Stomach (tissue), 9 donors: ENCODE data around the gene EEF1E1. TPM values are rescaled to one million over a fixed set of nuclear protein-coding genes. Genes with fewer than 3 reads are reported as not detected.

Experiments used
- DNase-seq, 2 donors: peaks; one replicate each; pipeline versions ENCODE4 v3.0.0 to v3.0.0-alpha.2; 2013 to 2019
- H3K27ac ChIP-seq, 5 donors: fragments of 200-600 bp in 4 of 5; sonication (generic) in 4 of 5; one replicate each; pipeline ENCODE4 v1.5.1; 2013 to 2019; ENCODE audit warnings: mild to moderate bottlenecking in 1 of 5, moderate library complexity in 1 of 5
- H3K27me3 ChIP-seq, 3 donors: fragments of 200-600 bp; sonication (generic); one replicate each; pipeline ENCODE4 v1.5.1; 2017 to 2019; ENCODE audit warnings: mixed run types in 1 of 3
- H3K36me3 ChIP-seq, 4 donors: fragments of 200-600 bp; sonication (generic); 1 replicate in 3 of 4; 2 replicates in 1 of 4; pipeline ENCODE4 v1.5.1; 2016 to 2019
- H3K4me1 ChIP-seq, 4 donors: fragments of 200-600 bp; sonication (generic); one replicate each; pipeline ENCODE4 v1.5.1; 2016 to 2019
- H3K4me3 ChIP-seq, 4 donors: fragments of 200-600 bp; sonication (generic) in 3 of 4; one replicate each; pipeline ENCODE4 v1.5.1; 2016 to 2019; ENCODE audit warnings: mild to moderate bottlenecking in 1 of 4
- H3K9me3 ChIP-seq, 4 donors: fragments of 200-600 bp; sonication (generic); one replicate each; pipeline ENCODE4 v1.5.1; 2016 to 2019
- CTCF ChIP-seq, 7 experiments: fragments of 450-650 bp in 4 of 7; fragments of 200-600 bp in 3 of 7; sonication (generic) in 3 of 7; IDR thresholded peaks; one replicate each; pipeline ENCODE4 v1.5.1; 2016 to 2019; ENCODE audit warnings: antibody characterized with exemption in 7 of 7, control low read depth in 2 of 7, mild to moderate bottlenecking in 1 of 7
- EP300 ChIP-seq: sonication (generic); formaldehyde crosslinking; IDR thresholded peaks from one replicate; pipeline ENCODE4 v1.6.1; 2017; ENCODE audit warnings: antibody characterized with exemption
- POLR2A ChIP-seq, 4 donors: fragments of 450-650 bp; IDR thresholded peaks; one replicate each; pipeline ENCODE4 v1.6.1; 2016; ENCODE audit warnings: antibody characterized with exemption in 4 of 4, control low read depth in 2 of 4, mild to moderate bottlenecking in 1 of 4, moderate library complexity in 1 of 4
- POLR2AphosphoS5 ChIP-seq, 3 donors: sonication (generic); formaldehyde crosslinking; IDR thresholded peaks; one replicate each; pipeline ENCODE4 v1.6.1; 2016; ENCODE audit warnings: antibody characterized with exemption in 3 of 3
- WGBS, 5 donors: extraction: QIAGEN DNeasy Blood & Tissue Kit in 3 of 5; methylation state at CpG; one replicate each; pipeline versions ENCODE4 v1.1.5 to v1.1.7; 2013 to 2018; 5-methylcytosine and 5-hydroxymethylcytosine counted together
- intact Hi-C: fragments of 100-400 bp; cut with DNase I; formaldehyde crosslinking; loops from one replicate; pipeline ENCODE4 v1.15.1; 2023; ENCODE audit warnings: low total_unique reads
- polyA plus RNA-seq, 3 donors: library from polyadenylated mRNA; stranded (reverse); fragments of 200-250 nt; gene quantifications; one replicate each; pipeline ENCODE4 v1.2.3, GENCODE V29; 2013
- total RNA-seq, 5 donors: library from RNA; depleted of rRNA; stranded (reverse); fragments of >200 nt; gene quantifications; one replicate each; pipeline versions ENCODE4 v1.1.0 to v1.2.3, GENCODE V29; 2014 to 2016
- donor health status: healthy with polysubstance abuse.
- donor health status: Bipolar disorder and iron deficiency.
- donor health status: healthy.

Gene EEF1E1
- total and polyA plus RNA-seq, 8 donors: 0.87 to 51.3 (median 28.4) TPM

- Histone ChIP-seq H3K27ac (no peak overlapping the region), H3K27me3 (no peaks in the 10 kb centered on the region), H3K4me1 (peaks cover 7 to 42% (median 29%) of the 10 kb centered on the region in 4 donors), H3K9me3 (no peaks in the 10 kb centered on the region), H3K4me3 (no peak overlapping the region), H3K36me3 (peaks cover 0 to 3% (median 0%) of the 10 kb centered on the region in 4 donors)
- TF ChIP-seq CTCF (IDR thresholded peaks at IDR 0.05) (no peak), EP300 (no peak), POLR2AphosphoS5 (IDR thresholded peaks at IDR 0.05) (no peak), POLR2A (IDR thresholded peaks at IDR 0.05) (no peak)
- DNase-seq: no peak
- 77 to 87% (median 85%) methylated on average over 2 of the region's 2 CpGs for WGBS, 5 donors
- intact Hi-C loops: no loop called here
Observed at GRCh38 chr6:8079126-8079525, 23.2 kb downstream of the EEF1E1 start.

DNA sequence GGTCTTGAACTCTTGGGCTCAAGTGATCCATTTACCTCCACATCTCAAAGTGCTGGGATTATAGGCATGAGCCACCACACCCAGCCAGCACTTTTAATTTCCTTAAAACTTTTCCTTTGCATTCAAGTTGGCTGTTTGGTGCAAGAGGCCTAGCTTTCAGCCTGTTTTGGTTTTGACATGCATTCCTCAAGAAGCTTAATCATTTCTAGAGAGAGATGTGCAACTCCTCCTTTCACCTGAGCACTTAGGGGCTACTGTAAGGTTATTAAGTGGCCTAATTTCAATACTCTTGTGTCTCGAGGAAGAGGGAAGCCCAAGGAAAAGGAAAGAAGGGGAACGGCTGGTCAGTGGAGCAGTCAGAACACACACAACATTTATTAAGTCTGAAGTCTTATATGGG, 24.4 kb downstream of the EEF1E1 start:
- Histone ChIP-seq H3K36me3 (peaks cover 0 to 3% (median 0%) of the 10 kb centered on the region in 4 donors), H3K4me3 (no peak overlapping the region), H3K27me3 (no peaks in the 10 kb centered on the region), H3K9me3 (no peaks in the 10 kb centered on the region), H3K4me1 (peaks cover 0 to 33% (median 21%) of the 10 kb centered on the region in 4 donors), H3K27ac (no peak overlapping the region)
- intact Hi-C loops: no loop called here
- TF ChIP-seq EP300 (no peak), POLR2A (IDR thresholded peaks at IDR 0.05) (no peak), POLR2AphosphoS5 (IDR thresholded peaks at IDR 0.05) (no peak), CTCF (IDR thresholded peaks at IDR 0.05) (no peak)
- 83 to 97% (median 90%) methylated on average over 2 of the region's 2 CpGs for WGBS, 5 donors
- DNase-seq: no peak

DNA sequence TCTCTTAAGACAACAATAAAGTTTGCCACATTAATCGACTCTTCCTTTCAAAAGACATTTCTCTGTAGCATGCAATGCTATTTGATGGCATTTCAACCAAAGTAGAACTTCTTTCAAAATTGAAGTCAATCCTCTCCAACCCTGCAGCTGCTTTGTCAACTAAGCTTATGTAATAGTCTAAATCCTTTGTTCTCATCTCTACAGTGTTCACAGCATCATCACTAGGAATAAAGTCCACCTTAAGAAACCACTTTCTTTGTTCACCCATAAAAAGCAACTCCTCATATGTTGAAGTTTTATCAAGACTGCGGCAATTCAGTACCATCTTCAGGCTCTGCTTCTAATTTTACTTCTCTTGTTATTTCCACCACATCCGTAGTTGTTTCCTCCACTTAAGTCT, 26.6 kb downstream of the EEF1E1 start:
- peaks cover 0 to 11% (median 5%) of the 10 kb centered on the region in 4 donors for H3K4me1 ChIP-seq
- H3K27me3 ChIP-seq: no peaks in the 10 kb centered on the region
- DNase-seq: no peak
- no peaks in the 10 kb centered on the region for H3K9me3 ChIP-seq
- TF ChIP-seq POLR2AphosphoS5 (IDR thresholded peaks at IDR 0.05) (no peak), POLR2A (IDR thresholded peaks at IDR 0.05) (no peak), CTCF (IDR thresholded peaks at IDR 0.05) (no peak), EP300 (no peak)
- intact Hi-C loops: no loop called here
- no peak overlapping the region for H3K27ac ChIP-seq
- H3K4me3 ChIP-seq: no peak overlapping the region
- 76 to 90% (median 83%) methylated on average over 3 of the region's 3 CpGs for WGBS, 5 donors
- peaks cover 0 to 3% (median 0%) of the 10 kb centered on the region in 4 donors for H3K36me3 ChIP-seq

DNA sequence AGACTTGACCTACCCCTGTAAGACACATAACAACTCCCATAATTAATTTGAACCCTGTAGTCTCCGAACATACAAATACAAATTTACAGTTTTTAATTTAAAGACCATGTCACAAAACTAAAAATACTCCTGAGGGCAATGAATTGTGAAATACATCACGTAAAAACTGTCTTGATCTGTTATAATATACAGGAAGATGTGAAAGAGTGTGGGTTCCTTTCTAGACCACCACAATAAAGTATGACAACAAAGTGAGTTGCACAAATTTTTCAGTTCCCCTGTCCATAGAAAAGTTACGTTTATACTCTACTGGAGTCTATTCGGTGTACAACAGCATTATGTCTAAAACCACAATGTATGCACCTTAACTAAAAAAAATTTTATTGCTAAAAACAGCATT, 27.2 kb downstream of the EEF1E1 start:
- Histone ChIP-seq H3K27ac (no peak overlapping the region), H3K4me3 (no peak overlapping the region), H3K27me3 (no peaks in the 10 kb centered on the region), H3K9me3 (no peaks in the 10 kb centered on the region), H3K36me3 (peaks cover 0 to 3% (median 0%) of the 10 kb centered on the region in 4 donors), H3K4me1 (peaks cover 0 to 6% (median 3%) of the 10 kb centered on the region in 4 donors)
- intact Hi-C loops: no loop called here
- DNase-seq: no peak
- WGBS, 5 donors: 78 to 94% (median 90%) methylated on average over 4 of the region's 4 CpGs
- TF ChIP-seq POLR2AphosphoS5 (IDR thresholded peaks at IDR 0.05) (no peak), POLR2A (IDR thresholded peaks at IDR 0.05) (no peak), EP300 (no peak), CTCF (IDR thresholded peaks at IDR 0.05) (no peak)
